NCI-H510A (cell line): Measurements from ENCODE around the gene NUDT10.
"Not testable (repeated sequence)": the region's sequence is repeated elsewhere in the genome, so short reads cannot be mapped to it uniquely, and the experiment has no call there.

Experiments used
- DNase-seq: peaks from one replicate; lab custom pipeline; 2025; lab: John Stamatoyannopoulos, UW

The NUDT10 gene

GRCh38 chrX:51332188-51332942, at the start of gene NUDT10:
Gene NUDT10 (plus strand): TSS chrX:51332822. CDS start chrX:51332966, 144 bp downstream.
- DNase-seq: peak; percentile 1

GRCh38 chrX:51292421-51292820, 40.2 kb upstream of the NUDT10 start:
- no peak for DNase-seq

GRCh38 chrX:51296138-51296537, 36.5 kb upstream of the NUDT10 start:
- no peak for DNase-seq

- DNase-seq: no peak
Measured at GRCh38 chrX:51316271-51316670, 16.4 kb upstream of the NUDT10 start.

- not testable (repeated sequence) for DNase-seq
Measured at GRCh38 chrX:51332943-51333785, 542 bp downstream of the NUDT10 start.

GRCh38 chrX:51334276-51334675, 1.7 kb downstream of the NUDT10 start:
- DNase-seq: no peak

- no peak for DNase-seq
Measured at GRCh38 chrX:51336584-51336983, 4.0 kb downstream of the NUDT10 start.

GRCh38 chrX:51361251-51361650, 28.6 kb downstream of the NUDT10 start:
- no peak for DNase-seq

- no peak for DNase-seq
Measured at GRCh38 chrX:51376672-51377071, 44.0 kb downstream of the NUDT10 start.
